ENCODE results near the gene BYSL.

The BYSL gene

DNA sequence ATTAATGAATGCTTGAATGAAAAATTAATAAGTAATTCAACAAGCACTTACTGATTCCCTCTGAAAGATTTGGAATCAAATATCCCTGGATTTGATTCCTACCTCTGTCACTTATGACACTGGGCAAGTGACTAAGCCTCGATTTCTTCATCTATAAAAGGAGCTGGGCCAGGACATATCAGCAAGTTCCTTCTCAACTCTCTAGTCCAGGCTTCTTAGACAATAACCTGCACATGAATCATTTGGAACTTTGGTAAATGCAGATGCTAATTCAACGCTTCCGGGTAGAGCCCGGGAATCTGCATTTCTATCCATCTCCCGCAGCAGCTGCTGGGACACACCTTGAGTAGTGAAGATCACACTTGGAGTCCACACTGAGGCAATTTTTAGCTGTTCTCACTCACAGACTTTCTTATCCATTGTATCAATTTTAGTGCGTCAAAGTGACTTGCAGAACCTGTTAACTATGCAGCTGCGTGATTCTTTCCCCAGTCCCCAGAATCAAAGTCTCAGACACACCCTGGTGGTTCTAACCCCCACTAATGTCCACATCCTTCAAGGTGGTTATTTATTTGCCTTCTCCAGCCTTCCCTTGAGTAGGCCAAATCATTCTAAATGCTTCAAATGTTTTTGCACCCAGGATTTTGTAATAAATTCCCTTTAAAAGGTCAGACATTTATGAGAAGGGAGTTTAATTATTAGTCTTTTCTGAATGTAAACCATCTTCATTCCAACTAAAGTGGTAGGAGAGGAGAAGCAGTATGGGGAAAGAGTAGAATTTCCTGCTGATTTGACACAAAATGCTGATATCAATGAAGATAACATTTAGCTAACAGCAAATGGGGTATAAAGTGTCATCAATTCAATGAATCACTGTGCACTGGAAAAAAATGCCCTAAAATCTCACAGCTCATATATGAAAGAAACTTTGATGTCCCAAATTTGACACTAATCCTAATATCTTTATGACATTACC, 46.3 kb downstream of the BYSL start:
- no peak for DNase-seq (ENCODE audit: insufficient read length)
- FAIRE-seq: no peak
- TF ChIP-seq TAF1 (IDR thresholded peaks at IDR 0.05; ENCODE audit: borderline replicate concordance, low read depth, low read length): no peak
- no peak for TF ChIP-seq POLR2A (IDR thresholded peaks at IDR 0.05; ENCODE audit: low read depth, low read length)
- TF ChIP-seq POLR2AphosphoS5 (IDR thresholded peaks at IDR 0.05; ENCODE audit: low read depth, low read length): no peak

DNA sequence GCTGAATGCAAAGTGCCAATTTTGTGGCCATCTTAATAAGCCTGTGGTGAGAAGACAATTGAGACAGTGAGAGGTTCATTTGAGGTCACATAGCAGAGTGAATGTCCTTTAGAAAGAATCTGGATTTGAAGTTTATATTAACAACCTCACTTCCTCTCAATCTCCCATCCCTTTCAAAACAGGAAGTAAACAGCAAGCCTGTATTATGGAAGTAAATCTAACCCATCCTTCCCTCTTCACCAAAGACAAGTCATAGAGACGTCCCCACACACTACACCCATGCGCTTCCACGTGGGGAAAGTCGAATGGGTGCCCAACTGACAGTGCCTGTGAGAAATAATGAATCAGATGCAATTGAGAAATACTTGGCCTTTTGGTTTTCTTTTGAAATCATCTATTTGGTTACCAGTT, 49.1 kb downstream of the BYSL start:
- no peak for FAIRE-seq
- no peak for TF ChIP-seq POLR2AphosphoS5 (IDR thresholded peaks at IDR 0.05; ENCODE audit: low read depth, low read length)
- no peak for TF ChIP-seq TAF1 (IDR thresholded peaks at IDR 0.05; ENCODE audit: borderline replicate concordance, low read depth, low read length)
- no peak for DNase-seq (ENCODE audit: insufficient read length)

DNA sequence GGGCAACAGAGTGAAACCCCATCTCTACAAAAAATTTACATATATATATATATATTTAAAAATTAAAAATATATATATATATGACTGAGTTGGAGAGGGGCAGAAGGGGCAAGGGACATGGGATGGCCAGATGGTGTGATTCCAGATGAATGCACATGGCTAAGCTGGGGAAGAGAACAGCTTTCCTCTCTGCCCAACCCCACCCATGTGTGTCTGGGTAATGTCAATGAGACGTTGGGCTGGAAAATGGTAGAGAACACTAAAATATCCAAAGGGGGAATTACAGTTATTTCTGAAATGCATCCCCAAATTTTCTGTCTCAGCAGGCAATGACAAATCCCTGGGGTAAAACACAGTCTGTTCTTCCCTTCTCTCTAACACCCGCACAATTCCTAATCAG, 51.5 kb downstream of the BYSL start:
- DNase-seq (ENCODE audit: insufficient read length): no peak
- no peak for TF ChIP-seq POLR2AphosphoS5 (IDR thresholded peaks at IDR 0.05; ENCODE audit: low read depth, low read length)
- no peak for FAIRE-seq

DNA sequence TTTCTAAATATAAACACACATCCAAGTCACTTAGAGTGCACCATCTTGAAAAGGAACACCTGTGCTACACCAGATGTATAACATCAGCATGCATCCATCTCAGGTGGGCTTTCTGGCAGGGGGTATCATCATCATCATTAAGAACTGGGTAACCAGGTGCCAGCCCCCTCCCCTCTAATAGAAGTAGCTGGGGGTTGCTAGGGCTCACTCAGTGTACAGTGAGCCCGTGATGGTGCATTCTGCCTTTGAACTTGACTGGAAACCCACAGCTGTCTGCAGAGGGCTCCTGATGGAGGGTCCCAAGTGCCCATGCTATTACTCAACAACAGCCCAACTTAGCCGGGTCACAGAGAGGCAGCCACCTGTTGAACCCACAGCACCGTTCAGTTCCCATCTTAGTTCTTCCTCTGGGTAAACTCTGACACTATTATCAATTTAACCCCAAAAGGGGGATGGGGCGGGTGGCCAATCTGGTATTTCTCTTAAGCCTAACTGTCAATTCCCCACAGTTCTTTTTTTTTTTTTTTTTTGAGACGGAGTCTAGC, 53.1 kb downstream of the BYSL start:
- FAIRE-seq (no peak), DNase-seq (ENCODE audit: insufficient read length) (no peak)
- TF ChIP-seq POLR2A (IDR thresholded peaks at IDR 0.05; ENCODE audit: low read depth, low read length) (no peak), TAF1 (IDR thresholded peaks at IDR 0.05; ENCODE audit: borderline replicate concordance, low read depth, low read length) (no peak), POLR2AphosphoS5 (IDR thresholded peaks at IDR 0.05; ENCODE audit: low read depth, low read length) (no peak)

DNA sequence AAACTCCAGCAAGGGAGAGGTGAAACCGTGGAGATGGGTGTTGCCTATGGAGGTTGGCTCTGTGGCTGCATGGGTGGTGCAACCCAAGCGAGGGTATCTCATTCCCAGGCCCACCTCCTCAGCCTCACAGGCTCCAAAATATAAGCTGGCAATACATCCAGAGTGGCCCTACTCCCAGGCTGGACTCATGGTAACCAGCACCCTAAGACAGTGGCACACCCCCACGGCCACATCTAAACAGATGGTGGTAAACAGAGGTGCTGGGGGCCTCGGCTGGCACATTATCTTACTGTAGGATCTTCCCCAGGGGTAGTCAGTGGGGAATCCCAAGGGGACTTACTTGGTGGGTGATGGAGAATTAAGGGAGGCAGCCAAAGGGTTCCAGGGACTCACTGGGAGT, 54.0 kb downstream of the BYSL start:
- no peak for DNase-seq (ENCODE audit: insufficient read length)
- TF ChIP-seq TAF1 (IDR thresholded peaks at IDR 0.05; ENCODE audit: borderline replicate concordance, low read depth, low read length): no peak
- no peak for TF ChIP-seq POLR2AphosphoS5 (IDR thresholded peaks at IDR 0.05; ENCODE audit: low read depth, low read length)
- TF ChIP-seq POLR2A (IDR thresholded peaks at IDR 0.05; ENCODE audit: low read depth, low read length): no peak
- no peak for FAIRE-seq

DNA sequence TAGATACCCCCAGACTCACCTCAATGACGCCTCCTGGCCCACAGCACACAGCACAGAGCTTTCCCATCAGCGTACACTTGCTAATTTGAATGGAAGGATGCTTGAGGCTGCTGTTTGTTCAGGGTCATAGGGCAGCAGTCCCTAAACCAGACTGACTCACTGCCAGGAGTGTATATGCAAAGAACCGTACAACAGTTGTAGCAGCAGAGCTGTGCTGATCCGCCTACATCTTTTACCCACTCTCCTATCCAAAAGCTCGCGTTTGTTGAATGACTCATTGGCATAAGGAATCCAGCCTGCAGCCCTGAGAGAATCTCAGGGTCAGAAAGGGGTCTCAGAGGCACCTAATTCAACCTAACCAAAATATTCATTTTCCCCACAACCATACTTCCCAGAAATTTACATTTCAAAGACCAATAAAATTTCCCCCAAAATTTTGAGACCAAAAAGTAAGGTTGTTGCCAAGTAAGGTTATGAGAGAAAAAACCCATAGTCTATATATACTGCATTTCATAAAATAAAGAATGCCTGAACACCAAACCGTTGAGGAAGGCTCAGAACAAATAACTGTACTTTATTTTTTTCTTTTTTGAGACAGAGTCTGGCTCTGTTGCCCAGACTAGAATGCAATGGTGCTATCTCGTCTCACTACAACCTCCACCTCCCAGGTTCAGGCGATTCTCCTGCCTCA, 55.6 kb downstream of the BYSL start:
- TF ChIP-seq TAF1 (IDR thresholded peaks at IDR 0.05; ENCODE audit: borderline replicate concordance, low read depth, low read length): no peak
- TF ChIP-seq POLR2A (IDR thresholded peaks at IDR 0.05; ENCODE audit: low read depth, low read length): no peak
- no peak for TF ChIP-seq POLR2AphosphoS5 (IDR thresholded peaks at IDR 0.05; ENCODE audit: low read depth, low read length)
- DNase-seq (ENCODE audit: insufficient read length) (no peak), FAIRE-seq (no peak)

Measured in GM12892 (cell line).